ENCODE data around the gene LMTK2.
"Not testable (repeated sequence)": the region's sequence is repeated elsewhere in the genome, so short reads cannot be mapped to it uniquely, and the experiment has no call there.

The LMTK2 gene

GRCh38 chr7:98102170-98102569, 4.5 kb upstream of the LMTK2 start:
- in situ Hi-C loops (cut with MboI; ENCODE audit: low sequenced_read_pairs): no loop called here

- in situ Hi-C loops (cut with MboI; ENCODE audit: low sequenced_read_pairs): no loop called here
Measured at GRCh38 chr7:98105942-98106544, 619 bp upstream of the LMTK2 start.

- in situ Hi-C loops (cut with MboI; ENCODE audit: low sequenced_read_pairs): no loop called here
Measured at GRCh38 chr7:98107313-98107721, 655 bp downstream of the LMTK2 start.

GRCh38 chr7:98110249-98111022, 3.8 kb downstream of the LMTK2 start:
- in situ Hi-C loops (cut with MboI; ENCODE audit: low sequenced_read_pairs): no loop called here

- in situ Hi-C loops (cut with MboI; ENCODE audit: low sequenced_read_pairs): no loop called here
Measured at GRCh38 chr7:98112077-98112476, 5.4 kb downstream of the LMTK2 start.

GRCh38 chr7:98115746-98116525, 9.3 kb downstream of the LMTK2 start:
- in situ Hi-C loops (cut with MboI; ENCODE audit: low sequenced_read_pairs): no loop called here

GRCh38 chr7:98116656-98117461, 10.2 kb downstream of the LMTK2 start:
- in situ Hi-C loops (cut with MboI; ENCODE audit: low sequenced_read_pairs): no loop called here

GRCh38 chr7:98119256-98119918, 12.7 kb downstream of the LMTK2 start:
- in situ Hi-C loops (cut with MboI; ENCODE audit: low sequenced_read_pairs): no loop called here

GRCh38 chr7:98120559-98120958, 13.9 kb downstream of the LMTK2 start:
- in situ Hi-C loops (cut with MboI; ENCODE audit: low sequenced_read_pairs): no loop called here

GRCh38 chr7:98121388-98121787, 14.7 kb downstream of the LMTK2 start:
- in situ Hi-C loops (cut with MboI; ENCODE audit: low sequenced_read_pairs): not testable (repeated sequence)

- in situ Hi-C loops (cut with MboI; ENCODE audit: low sequenced_read_pairs): no loop called here
Measured at GRCh38 chr7:98123365-98123696, 16.7 kb downstream of the LMTK2 start.

GRCh38 chr7:98125759-98126158, 19.1 kb downstream of the LMTK2 start:
- in situ Hi-C loops (cut with MboI; ENCODE audit: low sequenced_read_pairs): no loop called here

- in situ Hi-C loops (cut with MboI; ENCODE audit: low sequenced_read_pairs): no loop called here
Measured at GRCh38 chr7:98126311-98127142, 19.9 kb downstream of the LMTK2 start.

GRCh38 chr7:98128346-98128745, 21.7 kb downstream of the LMTK2 start:
- in situ Hi-C loops (cut with MboI; ENCODE audit: low sequenced_read_pairs): no loop called here

- in situ Hi-C loops (cut with MboI; ENCODE audit: low sequenced_read_pairs): no loop called here
Measured at GRCh38 chr7:98130959-98131358, 24.3 kb downstream of the LMTK2 start.

- in situ Hi-C loops (cut with MboI; ENCODE audit: low sequenced_read_pairs): no loop called here
Measured at GRCh38 chr7:98133181-98133580, 26.5 kb downstream of the LMTK2 start.

- in situ Hi-C loops (cut with MboI; ENCODE audit: low sequenced_read_pairs): no loop called here
Measured at GRCh38 chr7:98133621-98134303, 27.1 kb downstream of the LMTK2 start.

- in situ Hi-C loops (cut with MboI; ENCODE audit: low sequenced_read_pairs): no loop called here
Measured at GRCh38 chr7:98134420-98135228, 28.0 kb downstream of the LMTK2 start.
